Liver (tissue), 10 donors: ENCODE data around the gene SCN4A. TPM values are rescaled to one million over a fixed set of nuclear protein-coding genes. Genes with fewer than 3 reads are reported as not detected.
"Not testable (repeated sequence)": the region's sequence is repeated elsewhere in the genome, so short reads cannot be mapped to it uniquely, and the experiment has no call there.

ENCODE experiments used
- DNase-seq: peaks from one replicate; pipeline ENCODE4 v3.0.0-alpha.2; 2017; ENCODE audit warnings: low spot score
- H3K27ac ChIP-seq, 2 donors: one replicate each; pipeline ENCODE4 v1.7.0; 2013; ENCODE audit warnings: inconsistent platforms in 2 of 2, low read length in 2 of 2, control low read depth in 1 of 2, low read depth in 1 of 2, mild to moderate bottlenecking in 1 of 2
- H3K27me3 ChIP-seq, 4 donors: one replicate each; pipeline versions ENCODE4 v1.6.1 to v1.7.0; 2013; ENCODE audit warnings: low read length in 3 of 4, inconsistent platforms in 1 of 4, mild to moderate bottlenecking in 1 of 4, moderate library complexity in 1 of 4; ENCODE audit not compliant: control insufficient read depth in 4 of 4, insufficient read depth in 4 of 4
- H3K36me3 ChIP-seq, 4 donors: one replicate each; pipeline versions ENCODE4 v1.6.1 to v1.7.0; 2013; ENCODE audit warnings: low read length in 3 of 4, mild to moderate bottlenecking in 3 of 4, low read depth in 1 of 4, moderate library complexity in 1 of 4; ENCODE audit not compliant: control insufficient read depth in 4 of 4, insufficient read depth in 3 of 4
- H3K4me1 ChIP-seq, 4 donors: one replicate each; pipeline versions ENCODE4 v1.6.1 to v1.7.0; 2013; ENCODE audit warnings: low read length in 3 of 4, mild to moderate bottlenecking in 3 of 4, moderate library complexity in 1 of 4; ENCODE audit not compliant: control insufficient read depth in 4 of 4, insufficient read depth in 4 of 4
- H3K4me3 ChIP-seq, 3 donors: one replicate each; pipeline versions ENCODE4 v1.6.1 to v1.7.0; 2013; ENCODE audit warnings: low read length in 3 of 3, control low read depth in 1 of 3, low read depth in 1 of 3, mild to moderate bottlenecking in 1 of 3
- H3K9ac ChIP-seq, 2 donors: one replicate each; pipeline ENCODE4 v1.7.0; 2013; ENCODE audit warnings: low read length in 2 of 2, mild to moderate bottlenecking in 2 of 2, moderate library complexity in 2 of 2, control low read depth in 1 of 2, low read depth in 1 of 2
- H3K9me3 ChIP-seq, 4 donors: one replicate each; pipeline versions ENCODE4 v1.6.1 to v1.7.0; 2013; ENCODE audit warnings: low read length in 3 of 4; ENCODE audit not compliant: control insufficient read depth in 4 of 4
- CTCF ChIP-seq: fragments of 150-350 bp; IDR thresholded peaks from 2 replicates; pipeline ENCODE4 v1.5.1; 2017; ENCODE audit warnings: improper control_type of control experiment, low read depth, low read length; ENCODE audit not compliant: missing input control
- RAD21 ChIP-seq, 2 donors: IDR thresholded peaks; 2 replicates each; pipeline ENCODE4 v1.6.1; 2016; ENCODE audit warnings: antibody characterized with exemption in 2 of 2, mild to moderate bottlenecking in 2 of 2
- WGBS: extraction: QIAGEN DNeasy Blood & Tissue Kit; methylation state at CpG from one replicate; pipeline ENCODE4 v1.1.7; 2013; 5-methylcytosine and 5-hydroxymethylcytosine counted together
- polyA plus RNA-seq, 2 donors: library from polyadenylated mRNA; stranded (reverse) in 1 of 2; unstranded in 1 of 2; fragments of 200-250 nt in 1 of 2; fragments of >200 nt in 1 of 2; fragmentation: Nextera tagmentation in 1 of 2; extraction: Ambion mirVana in 1 of 2; gene quantifications; one replicate each; pipeline versions ENCODE4 v1.2.1 to v1.2.3, GENCODE V29; 2013 to 2015
- small RNA-seq: library from RNA; depleted of rRNA; stranded (forward); fragments of <200 nt; gene quantifications from one replicate; pipeline ENCODE3, GENCODE V24; 2014
- total RNA-seq, 2 donors: library from RNA; depleted of rRNA; stranded (reverse); fragments of >200 nt; gene quantifications; one replicate each; pipeline ENCODE4 v1.2.3, GENCODE V29; 2014
- donor health status: healthy.
- donor health status: healthy.
- donor health status: healthy.
- donor health status: healthy.
- donor health status: healthy.

Gene SCN4A
- total and polyA plus RNA-seq, 4 donors = 0.04 to 1.3 (median 0.43) TPM

- 25% methylated on average over 13 of the region's 13 CpGs for WGBS
- not testable (repeated sequence) for H3K4me1 ChIP-seq, DNase-seq, H3K27me3 ChIP-seq, H3K27ac ChIP-seq, H3K4me3 ChIP-seq, H3K9me3 ChIP-seq, H3K9ac ChIP-seq, H3K36me3 ChIP-seq
- TF ChIP-seq CTCF = peak; percentile 8
- peak in 1 of 2 donors; percentile 27 for TF ChIP-seq RAD21 (IDR thresholded peaks at IDR 0.05)
These were observed 83.5 kb downstream of the SCN4A start for GRCh38 chr17:63889026-63889848.

Small RNA genes within 50 kb of the gene (small RNA-seq; reads per million reads assigned to genes)
- gene AC127029.1 (not detected), gene GH1 (not detected)

Other genes with a start within 250 kb of the SCN4A start
- 10 to 100 TPM in 1 of 2 donors, 1 to 10 TPM in 1; 7.8 to 17.9 TPM for gene STRADA, start 231.1 kb downstream of the SCN4A start, total RNA-seq
- 1 to 10 TPM; 7.7 to 8.6 TPM for gene STRADA, start 231.1 kb downstream of the SCN4A start, polyA plus RNA-seq
- 10 to 100 TPM; 67.7 to 87.2 TPM for gene CCDC47, start 199.3 kb downstream of the SCN4A start, total RNA-seq
- 10 to 100 TPM; 33.0 to 57.8 TPM for gene CCDC47, start 199.3 kb downstream of the SCN4A start, polyA plus RNA-seq
- gene DDX42, start 198.7 kb downstream of the SCN4A start, total RNA-seq = 10 to 100 TPM; 39.7 to 64.2 TPM
- gene DDX42, start 198.7 kb downstream of the SCN4A start, polyA plus RNA-seq = 10 to 100 TPM; 15.0 to 20.1 TPM
- 10 to 100 TPM; 51.0 to 57.1 TPM for gene PSMC5, start 145.5 kb downstream of the SCN4A start, total RNA-seq
- gene PSMC5, start 145.5 kb downstream of the SCN4A start, polyA plus RNA-seq = 10 to 100 TPM; 87.3 to 87.4 TPM
- gene FTSJ3, start 145.3 kb downstream of the SCN4A start, total RNA-seq = 10 to 100 TPM; 20.2 to 31.1 TPM
- 10 to 100 TPM; 10.5 to 18.2 TPM for gene FTSJ3, start 145.3 kb downstream of the SCN4A start, polyA plus RNA-seq
- gene SMARCD2, start 130.2 kb downstream of the SCN4A start, total RNA-seq = 10 to 100 TPM; 36.3 to 67.9 TPM
- gene SMARCD2, start 130.2 kb downstream of the SCN4A start, polyA plus RNA-seq = 10 to 100 TPM; 14.5 to 42.5 TPM
- gene CSH2, start 99.2 kb downstream of the SCN4A start, total RNA-seq = not detected
- gene CSH2, start 99.2 kb downstream of the SCN4A start, polyA plus RNA-seq = not detected
- gene GH2, start 91.0 kb downstream of the SCN4A start, total RNA-seq = not detected
- not detected for gene GH2, start 91.0 kb downstream of the SCN4A start, polyA plus RNA-seq
- not detected for gene CSH1, start 76.3 kb downstream of the SCN4A start, total RNA-seq
- not detected for gene CSH1, start 76.3 kb downstream of the SCN4A start, polyA plus RNA-seq
- gene CSHL1, start 61.7 kb downstream of the SCN4A start, total RNA-seq = not detected
- gene CSHL1, start 61.7 kb downstream of the SCN4A start, polyA plus RNA-seq = not detected
- not detected for gene GH1, start 54.1 kb downstream of the SCN4A start, total RNA-seq
- gene GH1, start 54.1 kb downstream of the SCN4A start, polyA plus RNA-seq = not detected
- 1 to 10 TPM; 1.3 to 6.5 TPM for gene CD79B, start 40.6 kb downstream of the SCN4A start, total RNA-seq
- gene CD79B, start 40.6 kb downstream of the SCN4A start, polyA plus RNA-seq = 1 to 10 TPM; 3.4 to 3.6 TPM
- under 1 TPM in 1 of 2 donors, not detected in 1; 0.14 TPM for gene PRR29, start 25.4 kb upstream of the SCN4A start, total RNA-seq
- gene PRR29, start 25.4 kb upstream of the SCN4A start, polyA plus RNA-seq = under 1 TPM; 0.02 to 0.35 TPM
- gene ICAM2, start 47.7 kb upstream of the SCN4A start, total RNA-seq = 10 to 100 TPM; 10.1 to 17.5 TPM
- gene ICAM2, start 47.7 kb upstream of the SCN4A start, polyA plus RNA-seq = 10 to 100 TPM in 1 of 2 donors, 1 to 10 TPM in 1; 9.6 to 14.7 TPM
- gene ERN1, start 157.2 kb upstream of the SCN4A start, total RNA-seq = 10 to 100 TPM in 1 of 2 donors, 1 to 10 TPM in 1; 7.5 to 35.1 TPM
- 10 to 100 TPM in 1 of 2 donors, 1 to 10 TPM in 1; 6.3 to 22.3 TPM for gene ERN1, start 157.2 kb upstream of the SCN4A start, polyA plus RNA-seq